SHP77 treated with DMSO at 0.1 percent for 48 hours (cell line): ENCODE measurements around the gene TGFBR2.

Experiments
- DNase-seq: peaks from one replicate; lab custom pipeline; 2025; lab: John Stamatoyannopoulos, UW

TGFBR2 gene

GRCh38 chr3:30719536-30719935 is 113.1 kb downstream of the TGFBR2 start:
- no peak for DNase-seq

GRCh38 chr3:30720586-30721313 is 114.3 kb downstream of the TGFBR2 start:
- no peak for DNase-seq

- DNase-seq: no peak
Measured at GRCh38 chr3:30721314-30721634, 114.9 kb downstream of the TGFBR2 start.

- no peak for DNase-seq
Measured at GRCh38 chr3:30723211-30723610, 116.8 kb downstream of the TGFBR2 start.

GRCh38 chr3:30724863-30725262 is 118.5 kb downstream of the TGFBR2 start:
- DNase-seq: no peak

- DNase-seq: no peak
Measured at GRCh38 chr3:30728143-30728542, 121.7 kb downstream of the TGFBR2 start.

- DNase-seq: no peak
Measured at GRCh38 chr3:30729512-30729911, 123.1 kb downstream of the TGFBR2 start.

- DNase-seq: no peak
Measured at GRCh38 chr3:30729936-30730335, 123.5 kb downstream of the TGFBR2 start.

- DNase-seq: no peak
Measured at GRCh38 chr3:30730967-30731366, 124.6 kb downstream of the TGFBR2 start.

- DNase-seq: no peak
Measured at GRCh38 chr3:30733209-30733608, 126.8 kb downstream of the TGFBR2 start.

- DNase-seq: no peak
Measured at GRCh38 chr3:30733696-30734095, 127.3 kb downstream of the TGFBR2 start.

GRCh38 chr3:30737743-30738499 is 131.5 kb downstream of the TGFBR2 start:
- DNase-seq: no peak

- DNase-seq: no peak
Measured at GRCh38 chr3:30738605-30739004, 132.2 kb downstream of the TGFBR2 start.

GRCh38 chr3:30741889-30742288 is 135.5 kb downstream of the TGFBR2 start:
- no peak for DNase-seq

GRCh38 chr3:30742796-30743619 is 136.6 kb downstream of the TGFBR2 start:
- no peak for DNase-seq
